Mesangial cell (primary cell): ENCODE measurements around the gene LAMC1. TPM values are rescaled to one million over a fixed set of nuclear protein-coding genes. Genes with fewer than 3 reads are reported as not detected.

Experiments
- total RNA-seq: library from RNA; depleted of rRNA; stranded (reverse); fragments of >200 nt; gene quantifications from 2 replicates; pipeline ENCODE4 v1.2.3, GENCODE V29; 2015

Gene LAMC1
- total RNA-seq: 192 and 216 TPM in 2 replicates

DNA sequence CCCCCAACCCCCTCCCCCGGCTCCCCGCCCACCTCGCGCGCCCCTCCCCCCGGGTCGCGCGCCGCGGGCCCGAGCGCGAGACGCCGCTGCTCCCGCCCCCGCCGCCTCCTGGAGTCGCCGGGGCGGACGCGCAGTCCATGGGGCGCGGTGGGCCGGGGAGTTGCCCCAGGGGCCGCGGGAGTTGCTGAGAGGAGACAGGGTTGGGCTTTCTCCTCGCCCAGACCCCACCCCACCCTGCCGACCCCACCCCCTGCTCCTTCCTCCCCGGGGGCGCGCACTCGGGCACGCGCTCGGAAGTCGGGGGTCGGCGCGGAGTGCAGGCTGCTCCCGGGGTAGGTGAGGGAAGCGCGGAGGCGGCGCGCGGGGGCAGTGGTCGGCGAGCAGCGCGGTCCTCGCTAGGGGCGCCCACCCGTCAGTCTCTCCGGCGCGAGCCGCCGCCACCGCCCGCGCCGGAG, at the start of gene LAMC1:
Gene LAMC1 (plus strand): TSS at position 275 of the 455 bp plus-strand sequence. CDS start 297 bp downstream, outside the sequence.

DNA sequence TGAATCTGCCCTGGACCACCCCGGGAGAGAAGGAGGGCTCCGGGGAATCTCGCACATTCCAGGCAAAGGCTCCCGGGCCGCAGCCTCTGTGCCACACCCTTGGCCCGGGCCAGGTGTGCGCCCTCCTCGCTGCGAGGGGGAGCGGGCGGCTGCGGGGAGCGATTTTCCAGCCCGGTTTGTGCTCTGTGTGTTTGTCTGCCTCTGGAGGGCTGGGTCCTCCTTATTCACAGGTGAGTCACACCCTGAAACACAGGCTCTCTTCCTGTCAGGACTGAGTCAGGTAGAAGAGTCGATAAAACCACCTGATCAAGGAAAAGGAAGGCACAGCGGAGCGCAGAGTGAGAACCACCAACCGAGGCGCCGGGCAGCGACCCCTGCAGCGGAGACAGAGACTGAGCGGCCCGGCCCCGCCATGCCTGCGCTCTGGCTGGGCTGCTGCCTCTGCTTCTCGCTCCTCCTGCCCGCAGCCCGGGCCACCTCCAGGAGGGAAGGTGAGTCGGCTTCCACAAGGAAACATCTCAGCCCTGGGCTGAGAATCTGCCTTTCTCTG, 162.8 kb downstream of the LAMC1 start, which contains the start of gene LAMC2:
Gene LAMC2 (plus strand): TSS at position 324 of the 550 bp plus-strand sequence. CDS start 89 bp downstream, at position 413.

Other genes starting within 250 kb of the LAMC1 start
- 0.33 and 1.0 TPM in 2 replicates for gene NPL, start 233.6 kb upstream of the LAMC1 start, total RNA-seq
- 66.2 and 124 TPM in 2 replicates for gene DHX9, start 184.1 kb upstream of the LAMC1 start, total RNA-seq
- gene SHCBP1L, start 70.3 kb upstream of the LAMC1 start, total RNA-seq: 0.33 TPM in 1 of 2 replicates, not detected in the other
- gene LAMC2, start 162.8 kb downstream of the LAMC1 start, total RNA-seq: 43.6 and 203 TPM in 2 replicates